K562 (cell line): ENCODE measurements around the gene TMEM270. TPM values are rescaled to one million over a fixed set of nuclear protein-coding genes. Genes with fewer than 3 reads are reported as not detected.
A peak's percentile ranks its signal among the peaks of the same experiment; 100 is the strongest.

Experiments
- ARID3B ChIP-seq: fragments of 250-450 bp; sonication (Bioruptor Pico); IDR thresholded peaks from 2 replicates; pipeline ENCODE4 v1.4.0; 2020; ENCODE audit warnings: borderline replicate concordance
- ASH1L ChIP-seq: fragments of 450-650 bp; IDR thresholded peaks from 2 replicates; pipeline ENCODE4 v1.6.1; 2018; ENCODE audit warnings: borderline replicate concordance, mild to moderate bottlenecking, low read depth; ENCODE audit not compliant: partially characterized antibody
- ELF4 ChIP-seq: fragments of 450-650 bp; formaldehyde crosslinking; IDR thresholded peaks from 2 replicates; pipeline ENCODE4 v1.4.0; 2022; ENCODE audit warnings: missing genetic modification characterization
- ERF ChIP-seq: fragments of 450-650 bp; formaldehyde crosslinking; IDR thresholded peaks from 2 replicates; pipeline ENCODE4 v1.4.0; 2020; ENCODE audit warnings: mild to moderate bottlenecking, mixed read lengths
- KLF16 ChIP-seq: IDR thresholded peaks from 2 replicates; pipeline ENCODE4 v1.6.1; 2016; ENCODE audit warnings: antibody characterized with exemption
- MYNN ChIP-seq, 2 experiments: sonication (generic); formaldehyde crosslinking in 1 of 2; IDR thresholded peaks; 2 replicates each; pipeline versions ENCODE4 v1.5.0 to v1.6.1; 2016 to 2020; ENCODE audit warnings: antibody characterized with exemption in 1 of 2, missing genetic modification reagents in 1 of 2
- NFYB ChIP-seq: IDR thresholded peaks from 2 replicates; pipeline ENCODE4 v1.6.1; 2011; ENCODE audit warnings: mild to moderate bottlenecking, moderate library complexity; ENCODE audit not compliant: insufficient read length; ENCODE audit errors: extremely low read depth
- OTX1 ChIP-seq: fragments of 450-650 bp; formaldehyde crosslinking; IDR thresholded peaks from 2 replicates; pipeline ENCODE4 v1.4.0; 2022; ENCODE audit warnings: mild to moderate bottlenecking
- PHB2 ChIP-seq: fragments of 450-650 bp; IDR thresholded peaks from 2 replicates; pipeline ENCODE4 v1.6.1; 2017; ENCODE audit warnings: low read depth
- PHF8 ChIP-seq: fragments of 200-600 bp; sonication (generic); IDR thresholded peaks from 2 replicates; pipeline ENCODE4 v1.6.1; 2012; ENCODE audit warnings: mixed run types, mild to moderate bottlenecking, inconsistent platforms, low read length, moderate library complexity, borderline replicate concordance
- RBM25 ChIP-seq: fragments of 200-400 bp; formaldehyde crosslinking; IDR thresholded peaks from 2 replicates; pipeline ENCODE4 v1.6.1; 2018; ENCODE audit warnings: low read length, low read depth, moderate library complexity; ENCODE audit not compliant: severe bottlenecking
- RCOR1 ChIP-seq, 2 experiments: IDR thresholded peaks; 2 replicates each; pipeline ENCODE4 v1.6.1; 2012; ENCODE audit warnings: low read depth in 2 of 2, low read length in 2 of 2, borderline replicate concordance in 1 of 2, improper control_type of control experiment in 1 of 2
- SMARCA5 ChIP-seq: fragments of 450-650 bp; IDR thresholded peaks from 2 replicates; pipeline ENCODE4 v1.6.1; 2016
- ZNF146 ChIP-seq: IDR thresholded peaks from one replicate; pipeline ENCODE4 v1.6.1; 2018; ENCODE audit warnings: missing compliant biosample characterization; ENCODE audit not compliant: unreplicated experiment
- ZNF184 ChIP-seq: sonication (generic); formaldehyde crosslinking; IDR thresholded peaks from 2 replicates; pipeline ENCODE4 v1.5.0; 2020; ENCODE audit warnings: missing genetic modification reagents
- polyA plus RNA-seq, 8 experiments: library from polyadenylated mRNA; depleted of rRNA in 4 of 8; stranded (reverse) in 5 of 8; unstranded in 3 of 8; fragments of >200 nt; fragmentation: Nextera tagmentation in 2 of 8; fragmentation: Illumina TruSeq in 1 of 8; extraction: Ambion mirVana in 2 of 8; extraction: Trizol in 1 of 8; gene quantifications; 2 replicates each; pipeline versions ENCODE4 v1.2.1 to v1.2.3, GENCODE V29; 2011 to 2014; ENCODE audit warnings: inconsistent platforms in 1 of 8, missing spikeins in 1 of 8
- total RNA-seq, 7 experiments: library from RNA; depleted of rRNA in 6 of 7; stranded (reverse); fragments of >200 nt in 6 of 7; fragmentation: Illumina TruSeq in 2 of 7; extraction: Trizol in 2 of 7; gene quantifications; 2 replicates each; pipeline versions ENCODE4 v1.2.1 to v1.2.3, GENCODE V29; 2011 to 2021; ENCODE audit warnings: low replicate concordance in 1 of 7
- TF ChIP-seq, protein P1 (sequence below): sonication (generic); formaldehyde crosslinking; IDR thresholded peaks from 2 replicates; pipeline ENCODE4 v1.8.0; 2022; ENCODE audit warnings: mild to moderate bottlenecking, missing genetic modification reagents
- TF ChIP-seq, protein P2 (sequence below), 3 experiments: IDR thresholded peaks in 2 of 3; conservative IDR thresholded peaks in 1 of 3; 2 replicates each; pipeline ENCODE4 v1.5.1; 2011 to 2012; ENCODE audit warnings: low read length in 3 of 3, mild to moderate bottlenecking in 3 of 3, control low read depth in 2 of 3, improper control_type of control experiment in 1 of 3, inconsistent platforms in 1 of 3, low read depth in 1 of 3, mixed read lengths in 1 of 3, moderate library complexity in 1 of 3; ENCODE audit not compliant: insufficient read depth in 2 of 3
- TF ChIP-seq, protein P3 (sequence below), 2 experiments: fragments of 450-650 bp in 1 of 2; sonication (generic) in 1 of 2; formaldehyde crosslinking; conservative IDR thresholded peaks; 2 replicates each; pipeline versions ENCODE4 v1.4.0 to v1.8.1; 2020 to 2022; ENCODE audit warnings: mild to moderate bottlenecking in 1 of 2, missing genetic modification reagents in 1 of 2

TMEM270 gene
- total and polyA plus RNA-seq, 9 of the 15 experiments (the other 6 are each of a cell fraction or from before 2014, with no cell fraction given) = not detected

- TF ChIP-seq NFYB (no peak), SMARCA5 (peak; percentile 20; the same call in 1 of the 2 replicates), PHF8 (no peak), MYNN (IDR thresholded peaks at IDR 0.05) (no peak), MYNN (CRISPR knock-in tag; IDR thresholded peaks at IDR 0.05) (no peak), ZNF184 (CRISPR knock-in tag) (no peak), OTX1 (CRISPR knock-in tag) (0 out of 2 replicates have a peak, but pooled peaks have one; percentile 35), RBM25 (peak; percentile 90), ASH1L (no peak), KLF16 (no peak), ERF (CRISPR knock-in tag) (no peak), RCOR1 (IDR thresholded peaks at IDR 0.05; ENCODE audit: borderline replicate concordance in 1 of 2, low read depth in 2 of 2, low read length in 2 of 2) (no peak), ZNF146 (CRISPR knock-in tag) (peak; percentile 30), PHB2 (no peak), ELF4 (CRISPR knock-in tag) (0 out of 2 replicates have a peak, but pooled peaks have one; percentile 29), ARID3B (CRISPR knock-in tag) (no peak)
- TF ChIP-seq, protein P1, sequence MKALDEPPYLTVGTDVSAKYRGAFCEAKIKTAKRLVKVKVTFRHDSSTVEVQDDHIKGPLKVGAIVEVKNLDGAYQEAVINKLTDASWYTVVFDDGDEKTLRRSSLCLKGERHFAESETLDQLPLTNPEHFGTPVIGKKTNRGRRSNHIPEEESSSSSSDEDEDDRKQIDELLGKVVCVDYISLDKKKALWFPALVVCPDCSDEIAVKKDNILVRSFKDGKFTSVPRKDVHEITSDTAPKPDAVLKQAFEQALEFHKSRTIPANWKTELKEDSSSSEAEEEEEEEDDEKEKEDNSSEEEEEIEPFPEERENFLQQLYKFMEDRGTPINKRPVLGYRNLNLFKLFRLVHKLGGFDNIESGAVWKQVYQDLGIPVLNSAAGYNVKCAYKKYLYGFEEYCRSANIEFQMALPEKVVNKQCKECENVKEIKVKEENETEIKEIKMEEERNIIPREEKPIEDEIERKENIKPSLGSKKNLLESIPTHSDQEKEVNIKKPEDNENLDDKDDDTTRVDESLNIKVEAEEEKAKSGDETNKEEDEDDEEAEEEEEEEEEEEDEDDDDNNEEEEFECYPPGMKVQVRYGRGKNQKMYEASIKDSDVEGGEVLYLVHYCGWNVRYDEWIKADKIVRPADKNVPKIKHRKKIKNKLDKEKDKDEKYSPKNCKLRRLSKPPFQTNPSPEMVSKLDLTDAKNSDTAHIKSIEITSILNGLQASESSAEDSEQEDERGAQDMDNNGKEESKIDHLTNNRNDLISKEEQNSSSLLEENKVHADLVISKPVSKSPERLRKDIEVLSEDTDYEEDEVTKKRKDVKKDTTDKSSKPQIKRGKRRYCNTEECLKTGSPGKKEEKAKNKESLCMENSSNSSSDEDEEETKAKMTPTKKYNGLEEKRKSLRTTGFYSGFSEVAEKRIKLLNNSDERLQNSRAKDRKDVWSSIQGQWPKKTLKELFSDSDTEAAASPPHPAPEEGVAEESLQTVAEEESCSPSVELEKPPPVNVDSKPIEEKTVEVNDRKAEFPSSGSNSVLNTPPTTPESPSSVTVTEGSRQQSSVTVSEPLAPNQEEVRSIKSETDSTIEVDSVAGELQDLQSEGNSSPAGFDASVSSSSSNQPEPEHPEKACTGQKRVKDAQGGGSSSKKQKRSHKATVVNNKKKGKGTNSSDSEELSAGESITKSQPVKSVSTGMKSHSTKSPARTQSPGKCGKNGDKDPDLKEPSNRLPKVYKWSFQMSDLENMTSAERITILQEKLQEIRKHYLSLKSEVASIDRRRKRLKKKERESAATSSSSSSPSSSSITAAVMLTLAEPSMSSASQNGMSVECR = no peak
- TF ChIP-seq, protein P2, sequence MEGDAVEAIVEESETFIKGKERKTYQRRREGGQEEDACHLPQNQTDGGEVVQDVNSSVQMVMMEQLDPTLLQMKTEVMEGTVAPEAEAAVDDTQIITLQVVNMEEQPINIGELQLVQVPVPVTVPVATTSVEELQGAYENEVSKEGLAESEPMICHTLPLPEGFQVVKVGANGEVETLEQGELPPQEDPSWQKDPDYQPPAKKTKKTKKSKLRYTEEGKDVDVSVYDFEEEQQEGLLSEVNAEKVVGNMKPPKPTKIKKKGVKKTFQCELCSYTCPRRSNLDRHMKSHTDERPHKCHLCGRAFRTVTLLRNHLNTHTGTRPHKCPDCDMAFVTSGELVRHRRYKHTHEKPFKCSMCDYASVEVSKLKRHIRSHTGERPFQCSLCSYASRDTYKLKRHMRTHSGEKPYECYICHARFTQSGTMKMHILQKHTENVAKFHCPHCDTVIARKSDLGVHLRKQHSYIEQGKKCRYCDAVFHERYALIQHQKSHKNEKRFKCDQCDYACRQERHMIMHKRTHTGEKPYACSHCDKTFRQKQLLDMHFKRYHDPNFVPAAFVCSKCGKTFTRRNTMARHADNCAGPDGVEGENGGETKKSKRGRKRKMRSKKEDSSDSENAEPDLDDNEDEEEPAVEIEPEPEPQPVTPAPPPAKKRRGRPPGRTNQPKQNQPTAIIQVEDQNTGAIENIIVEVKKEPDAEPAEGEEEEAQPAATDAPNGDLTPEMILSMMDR (IDR thresholded peaks at IDR 0.05 in 2 of 3, conservative IDR thresholded peaks at IDR 0.05 in 1 of 3; ENCODE audit: insufficient read depth in 2 of 3, low read depth in 1 of 3, low read length in 3 of 3) = no peak
- TF ChIP-seq, protein P3, sequence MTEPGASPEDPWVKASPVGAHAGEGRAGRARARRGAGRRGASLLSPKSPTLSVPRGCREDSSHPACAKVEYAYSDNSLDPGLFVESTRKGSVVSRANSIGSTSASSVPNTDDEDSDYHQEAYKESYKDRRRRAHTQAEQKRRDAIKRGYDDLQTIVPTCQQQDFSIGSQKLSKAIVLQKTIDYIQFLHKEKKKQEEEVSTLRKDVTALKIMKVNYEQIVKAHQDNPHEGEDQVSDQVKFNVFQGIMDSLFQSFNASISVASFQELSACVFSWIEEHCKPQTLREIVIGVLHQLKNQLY (CRISPR knock-in tag; conservative IDR thresholded peaks at IDR 0.05) = no peak
Observed at GRCh38 chr7:73872056-73872908, 11.3 kb downstream of the TMEM270 start (continued).
